NT2/D1 (cell line): ENCODE measurements around the gene ADAM23.
"Not testable (repeated sequence)": the region's sequence is repeated elsewhere in the genome, so short reads cannot be mapped to it uniquely, and the experiment has no call there.

Experiments
- DNase-seq: peaks from one replicate; pipeline ENCODE4 v3.0.0-alpha.2; 2011; ENCODE audit warnings: low read depth, low spot score
- H3K27me3 ChIP-seq: 2 replicates; pipeline ENCODE4 v1.6.0; 2011; ENCODE audit warnings: mild to moderate bottlenecking; ENCODE audit not compliant: insufficient read length, insufficient read depth
- H3K36me3 ChIP-seq: 2 replicates; pipeline ENCODE4 v1.6.1; 2011; ENCODE audit warnings: mild to moderate bottlenecking, low read length, mixed read lengths; ENCODE audit not compliant: insufficient read depth, insufficient read length
- H3K4me1 ChIP-seq: 2 replicates; pipeline ENCODE4 v1.5.1; 2011; ENCODE audit not compliant: insufficient read depth, insufficient read length
- H3K4me3 ChIP-seq: 2 replicates; pipeline ENCODE4 v1.5.1; 2011; ENCODE audit warnings: low read depth; ENCODE audit not compliant: insufficient read length
- H3K9ac ChIP-seq: 2 replicates; pipeline ENCODE4 v1.6.0; 2011; ENCODE audit warnings: low read depth; ENCODE audit not compliant: insufficient read length
- H3K9me3 ChIP-seq: 2 replicates; pipeline ENCODE4 v1.5.1; 2011; ENCODE audit warnings: mild to moderate bottlenecking, low read length; ENCODE audit not compliant: insufficient read depth
- SUZ12 ChIP-seq: IDR thresholded peaks from 2 replicates; pipeline ENCODE4 v1.6.1; 2011; ENCODE audit not compliant: insufficient read length, insufficient read depth; ENCODE audit errors: extremely low read depth
- YY1 ChIP-seq: IDR thresholded peaks from 2 replicates; pipeline ENCODE4 v1.6.1; 2011; ENCODE audit not compliant: insufficient read length, insufficient read depth
- ZNF274 ChIP-seq: IDR thresholded peaks from 2 replicates; pipeline ENCODE4 v1.6.1; 2011; ENCODE audit warnings: mild to moderate bottlenecking, low read depth, low read length

Gene ADAM23

GRCh38 chr2:206442833-206443734, at the start of gene ADAM23:
Gene ADAM23, plus strand, starts transcription at chr2:206443532. Its CDS starts 335 bp downstream, at chr2:206443867.
- H3K36me3 ChIP-seq, result no peaks in the 10 kb centered on the region
- H3K4me1 ChIP-seq, result no peaks in the 10 kb centered on the region
- H3K27me3 ChIP-seq, result peaks cover 38% of the 10 kb centered on the region
- H3K4me3 ChIP-seq, result peak within 1 kb of the TSS; percentile 69
- peak; percentile 57 for DNase-seq
- peak within 1 kb of the TSS; percentile 79 for H3K9ac ChIP-seq
- TF ChIP-seq ZNF274 (no peak), YY1 (no peak), SUZ12 (no peak)
- no peaks in the 10 kb centered on the region for H3K9me3 ChIP-seq

GRCh38 chr2:206396211-206396610, 47.1 kb upstream of the ADAM23 start:
- H3K4me1 ChIP-seq, result no peaks in the 10 kb centered on the region
- no peak for DNase-seq
- no peak overlapping the region for H3K4me3 ChIP-seq
- TF ChIP-seq YY1, result no peak
- no peak for TF ChIP-seq ZNF274
- no peak for TF ChIP-seq SUZ12
- H3K27me3 ChIP-seq, result no peaks in the 10 kb centered on the region
- H3K9ac ChIP-seq, result no peak overlapping the region
- H3K9me3 ChIP-seq, result 0 out of 2 replicates have a peak, but pooled peaks cover 16% of the 10 kb centered on the region
- no peaks in the 10 kb centered on the region for H3K36me3 ChIP-seq

GRCh38 chr2:206402956-206403569, 40.3 kb upstream of the ADAM23 start:
- not testable (repeated sequence) for DNase-seq, H3K4me3 ChIP-seq, H3K9ac ChIP-seq, H3K36me3 ChIP-seq, H3K4me1 ChIP-seq, H3K27me3 ChIP-seq
- H3K9me3 ChIP-seq, result peaks cover 14% of the 10 kb centered on the region; the same call in 1 of the 2 replicates

GRCh38 chr2:206408323-206409320, 34.7 kb upstream of the ADAM23 start:
- H3K27me3 ChIP-seq, result no peaks in the 10 kb centered on the region
- H3K4me3 ChIP-seq, result no peak overlapping the region
- H3K9ac ChIP-seq, result no peak overlapping the region
- no peaks in the 10 kb centered on the region for H3K4me1 ChIP-seq
- no peak for DNase-seq
- H3K9me3 ChIP-seq, result no peaks in the 10 kb centered on the region
- TF ChIP-seq SUZ12, result no peak
- no peak for TF ChIP-seq ZNF274
- no peak for TF ChIP-seq YY1
- no peaks in the 10 kb centered on the region for H3K36me3 ChIP-seq

GRCh38 chr2:206410714-206411113, 32.6 kb upstream of the ADAM23 start:
- no peaks in the 10 kb centered on the region for H3K4me1 ChIP-seq
- no peak overlapping the region for H3K9ac ChIP-seq
- H3K27me3 ChIP-seq, result no peaks in the 10 kb centered on the region
- H3K4me3 ChIP-seq, result no peak overlapping the region
- H3K9me3 ChIP-seq, result peaks cover 3% of the 10 kb centered on the region; the same call in 1 of the 2 replicates
- H3K36me3 ChIP-seq, result no peaks in the 10 kb centered on the region
- TF ChIP-seq YY1 (no peak), ZNF274 (no peak), SUZ12 (no peak)
- no peak for DNase-seq

- no peak overlapping the region for H3K4me3 ChIP-seq
- no peak for TF ChIP-seq ZNF274
- TF ChIP-seq YY1, result no peak
- TF ChIP-seq SUZ12, result no peak
- H3K9me3 ChIP-seq, result peaks cover 20% of the 10 kb centered on the region; the same call in 1 of the 2 replicates
- H3K9ac ChIP-seq, result no peak overlapping the region
- H3K36me3 ChIP-seq, result no peaks in the 10 kb centered on the region
- H3K4me1 ChIP-seq, result no peaks in the 10 kb centered on the region
- H3K27me3 ChIP-seq, result no peaks in the 10 kb centered on the region
- DNase-seq, result no peak
Measured at GRCh38 chr2:206415618-206416243, 27.6 kb upstream of the ADAM23 start.
